Suppressor macrophage treated with lipopolysaccharide for 1 hour (primary cell): ENCODE results near the gene GHITM.
A peak's percentile ranks its signal among the peaks of the same experiment; 100 is the strongest.
"Not testable (repeated sequence)": the region's sequence is repeated elsewhere in the genome, so short reads cannot be mapped to it uniquely, and the experiment has no call there.

Experiments used
- DNase-seq, 3 donors: peaks; one replicate each; pipeline ENCODE4 v3.0.0-alpha.2; 2020 to 2022

GHITM gene, protein sequence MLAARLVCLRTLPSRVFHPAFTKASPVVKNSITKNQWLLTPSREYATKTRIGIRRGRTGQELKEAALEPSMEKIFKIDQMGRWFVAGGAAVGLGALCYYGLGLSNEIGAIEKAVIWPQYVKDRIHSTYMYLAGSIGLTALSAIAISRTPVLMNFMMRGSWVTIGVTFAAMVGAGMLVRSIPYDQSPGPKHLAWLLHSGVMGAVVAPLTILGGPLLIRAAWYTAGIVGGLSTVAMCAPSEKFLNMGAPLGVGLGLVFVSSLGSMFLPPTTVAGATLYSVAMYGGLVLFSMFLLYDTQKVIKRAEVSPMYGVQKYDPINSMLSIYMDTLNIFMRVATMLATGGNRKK

DNA sequence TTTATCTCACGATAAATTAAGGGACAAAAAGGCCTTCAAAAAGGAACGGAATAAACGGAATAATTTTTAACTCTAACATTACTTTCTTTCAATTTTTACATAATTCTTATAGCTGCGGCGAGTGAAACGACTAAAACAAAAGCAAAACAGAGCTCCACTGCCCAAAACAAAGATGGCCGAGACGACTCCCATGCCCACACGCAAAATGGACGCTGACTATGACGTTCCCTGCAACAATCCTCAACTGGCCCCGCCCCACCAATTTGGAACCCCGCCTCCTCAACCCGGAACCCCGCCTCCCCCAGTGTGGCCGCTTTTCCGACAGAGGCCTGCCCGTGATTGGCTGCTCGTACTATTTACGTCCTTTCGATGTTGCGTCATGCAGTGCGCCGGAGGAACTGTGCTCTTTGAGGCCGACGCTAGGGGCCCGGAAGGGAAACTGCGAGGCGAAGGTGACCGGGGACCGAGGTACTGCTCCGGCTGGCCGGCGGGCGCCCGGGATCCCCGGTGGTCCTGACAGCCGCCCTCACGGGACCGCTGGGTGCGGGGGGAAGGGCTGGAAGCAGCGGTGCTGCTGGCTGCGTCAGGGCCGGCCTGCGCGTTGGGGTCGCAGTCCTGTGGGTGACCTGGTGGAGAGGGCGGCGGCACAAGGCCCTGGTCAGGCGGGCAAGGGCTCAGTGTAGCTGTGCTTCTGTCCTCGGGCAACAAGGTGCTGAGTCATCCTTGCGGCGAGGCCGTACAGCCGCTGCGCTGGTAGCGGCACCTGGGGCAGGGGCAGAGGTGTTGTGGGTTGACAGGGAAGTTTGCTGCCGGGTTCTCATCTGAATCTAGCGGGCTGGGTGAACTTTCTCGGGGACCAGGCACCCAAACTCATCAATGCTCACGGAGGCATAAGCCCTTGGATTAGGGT is at the start of gene GHITM:
GHITM (plus strand) TSS at position 384 of the 910 bp plus-strand sequence. CDS start 1,992 bp downstream, outside the sequence.
- peak; percentile 99 to 100 (median 99) for DNase-seq

DNA sequence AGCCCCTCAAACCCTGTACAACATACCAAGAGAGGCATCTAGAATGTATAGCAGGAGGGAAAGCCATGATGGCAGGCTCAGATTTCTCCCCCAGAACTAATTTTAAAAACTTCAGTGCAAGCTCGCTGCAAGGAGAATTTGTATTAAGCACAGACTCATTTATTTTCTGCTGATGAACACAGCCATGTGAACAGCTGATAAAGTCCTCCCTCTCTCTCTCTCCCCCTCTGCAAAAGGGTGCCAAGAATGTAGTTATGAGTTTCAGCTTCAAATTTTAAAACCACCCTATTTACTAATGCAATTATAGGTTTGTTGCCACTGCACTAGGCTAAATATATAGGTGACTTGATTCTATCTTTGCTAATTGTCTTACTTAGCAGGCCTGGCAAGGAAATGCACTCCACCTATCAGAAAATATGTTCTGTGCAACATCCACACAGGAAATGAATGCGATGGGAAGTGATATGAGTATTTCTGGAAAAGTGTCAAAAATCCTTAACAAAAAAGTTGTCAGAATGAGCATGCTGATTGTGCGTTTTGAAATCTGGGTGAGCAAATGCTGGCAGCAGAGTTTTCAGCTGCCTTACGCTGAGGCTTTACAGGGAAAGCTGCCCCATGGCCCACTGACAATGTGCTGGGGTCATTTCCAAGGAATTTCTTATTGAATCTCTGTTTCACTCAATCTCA is 43.4 kb upstream of the GHITM start:
- no peak for DNase-seq

DNA sequence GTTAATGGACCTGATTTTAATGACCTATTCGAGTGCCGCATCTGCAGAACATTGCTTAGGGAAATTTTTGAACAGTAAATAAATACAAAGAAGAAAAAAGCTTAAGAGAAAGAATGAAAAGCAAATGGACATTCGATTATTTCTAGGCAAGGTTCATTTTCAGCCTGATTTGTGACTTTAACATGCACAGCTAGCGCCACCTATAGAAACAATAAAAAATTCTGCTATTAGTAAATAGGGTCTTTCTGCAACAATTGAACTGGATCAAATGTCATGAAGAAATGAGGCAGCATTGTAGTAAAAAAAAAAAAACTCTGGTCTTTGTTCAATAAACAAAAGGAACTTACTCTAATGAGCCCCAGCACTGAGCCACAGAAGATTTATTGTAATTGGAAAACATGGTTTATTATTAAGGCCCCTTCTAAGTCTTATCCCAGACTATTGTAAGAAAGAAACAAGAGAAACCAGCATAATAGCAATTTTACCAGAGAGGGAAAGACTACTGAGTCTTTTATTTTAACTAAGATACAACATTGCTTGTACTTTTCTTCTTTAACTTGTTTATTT is 41.4 kb upstream of the GHITM start:
- peak; percentile 4 to 25 (median 20) for DNase-seq

DNA sequence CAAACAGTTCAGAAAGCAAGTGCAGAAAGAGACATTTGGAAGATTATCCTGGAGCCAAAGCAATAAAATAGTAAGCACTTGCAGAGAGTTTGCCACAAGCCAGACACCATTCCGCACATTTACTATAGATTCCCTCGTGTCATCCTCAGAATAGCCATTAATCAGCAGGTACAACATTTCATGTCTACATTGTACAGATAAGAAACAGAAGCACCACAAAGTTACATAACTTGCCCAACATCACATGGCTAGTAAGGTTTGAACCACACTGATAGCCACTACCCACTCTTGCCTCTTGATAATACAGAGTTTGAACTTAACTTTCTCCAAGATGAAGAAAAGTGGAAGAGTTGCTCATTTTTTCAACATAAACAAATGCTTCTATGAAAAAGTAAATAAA is 40.6 kb upstream of the GHITM start:
- DNase-seq = no peak

DNA sequence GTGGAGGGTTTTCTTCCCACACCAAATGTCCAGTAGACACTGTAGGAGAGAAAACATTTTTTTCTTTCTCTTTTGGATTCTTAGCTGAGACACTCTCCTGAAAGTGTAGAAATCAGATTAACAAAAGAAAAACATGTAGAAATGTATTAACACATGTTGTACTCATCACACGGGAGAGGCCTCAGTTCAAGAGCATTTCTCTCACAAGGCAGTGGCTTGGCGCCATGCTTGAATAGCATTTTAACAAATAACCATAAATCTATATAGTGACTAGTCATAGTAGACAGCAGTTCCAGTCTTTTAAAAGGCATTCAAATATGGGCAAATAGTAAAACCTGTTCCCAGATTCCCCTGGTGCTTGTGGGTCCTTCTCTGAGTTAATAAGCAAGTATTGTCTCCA is 38.3 kb upstream of the GHITM start:
- DNase-seq = no peak

DNA sequence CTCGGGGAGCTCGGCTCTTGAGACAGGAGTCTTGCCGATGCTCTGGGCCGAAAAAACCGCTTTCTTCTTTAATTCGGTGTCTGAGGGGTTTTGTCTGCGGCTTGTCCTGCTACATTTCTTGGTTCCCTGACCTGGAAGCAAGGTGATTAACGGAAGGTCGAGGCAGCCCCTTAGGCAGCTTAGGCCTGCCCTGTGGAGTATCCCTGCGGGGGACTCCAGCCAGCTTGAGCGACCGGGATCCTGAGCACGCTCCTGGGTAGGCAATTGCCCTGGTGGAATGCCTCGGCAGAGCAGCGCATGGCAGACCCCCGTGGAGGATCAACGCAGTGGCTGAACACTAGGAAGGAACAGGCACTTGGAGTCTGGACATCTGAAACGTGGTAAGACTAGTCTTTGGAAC is 30.5 kb upstream of the GHITM start:
- DNase-seq = no peak

DNA sequence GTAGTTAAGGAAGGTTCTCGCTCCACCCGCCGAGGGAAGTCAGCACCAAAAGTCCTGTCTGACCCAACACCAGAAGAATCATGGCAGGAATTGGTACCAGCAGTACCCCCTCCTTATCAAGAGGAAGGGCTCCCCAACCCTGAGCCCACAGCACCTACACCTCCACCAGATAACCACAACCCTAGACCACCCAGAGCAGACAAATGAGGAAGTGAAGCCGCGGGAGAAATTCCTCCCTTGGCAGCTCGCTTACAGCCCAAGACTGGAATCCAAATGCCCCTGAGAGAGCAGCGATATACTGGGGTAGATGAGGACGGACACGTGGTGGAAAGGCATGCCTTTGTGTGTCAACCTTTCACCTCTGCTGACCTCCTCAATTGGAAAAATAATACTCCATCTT is 29.5 kb upstream of the GHITM start:
- DNase-seq = not testable (repeated sequence)

DNA sequence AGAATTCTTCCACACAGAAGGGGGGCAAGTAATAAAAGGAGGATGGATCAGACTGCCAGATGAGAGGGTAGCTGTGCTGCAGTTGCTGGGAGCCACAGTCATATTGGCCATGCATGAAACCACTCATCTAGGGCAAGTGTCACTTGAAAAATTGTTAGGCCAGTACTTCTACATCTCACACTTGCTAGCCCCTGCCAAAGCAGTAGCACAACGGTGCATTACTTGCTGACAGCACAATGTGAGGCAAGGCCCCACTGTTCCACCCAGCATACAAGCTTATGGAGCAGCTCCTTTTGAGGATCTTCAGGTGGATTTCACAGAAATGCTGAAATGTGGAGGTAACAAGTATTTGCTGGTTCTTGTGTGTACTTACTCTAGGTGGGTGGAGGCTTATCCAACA is 25.8 kb upstream of the GHITM start:
- DNase-seq = not testable (repeated sequence)

DNA sequence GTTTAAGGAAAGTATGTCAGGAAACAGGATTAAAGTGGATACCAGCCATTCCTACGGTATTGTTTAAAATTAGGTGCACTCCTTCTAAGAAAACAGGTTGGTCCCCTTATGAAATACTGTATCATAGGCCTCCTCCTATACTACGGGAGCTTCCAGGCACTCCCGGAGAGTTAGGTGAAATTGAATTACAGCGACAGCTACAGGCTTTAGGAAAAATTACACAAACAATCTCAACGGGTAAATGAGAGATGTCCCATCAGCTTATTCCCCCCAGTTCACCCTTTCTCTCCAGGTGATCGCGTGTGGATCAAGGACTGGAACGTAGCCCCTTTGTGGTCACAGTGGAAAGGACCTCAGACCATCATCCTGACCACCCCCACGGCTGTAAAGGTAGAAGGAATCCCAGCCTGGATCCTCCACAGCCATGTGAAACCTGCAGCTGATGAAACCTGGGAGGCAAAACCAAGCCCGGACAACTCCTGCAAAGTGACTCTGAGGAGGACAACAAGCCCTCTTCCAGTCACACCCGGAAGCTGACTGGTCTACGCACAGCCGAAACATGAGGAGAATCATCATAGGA is 25.1 kb upstream of the GHITM start:
- no peak for DNase-seq

DNA sequence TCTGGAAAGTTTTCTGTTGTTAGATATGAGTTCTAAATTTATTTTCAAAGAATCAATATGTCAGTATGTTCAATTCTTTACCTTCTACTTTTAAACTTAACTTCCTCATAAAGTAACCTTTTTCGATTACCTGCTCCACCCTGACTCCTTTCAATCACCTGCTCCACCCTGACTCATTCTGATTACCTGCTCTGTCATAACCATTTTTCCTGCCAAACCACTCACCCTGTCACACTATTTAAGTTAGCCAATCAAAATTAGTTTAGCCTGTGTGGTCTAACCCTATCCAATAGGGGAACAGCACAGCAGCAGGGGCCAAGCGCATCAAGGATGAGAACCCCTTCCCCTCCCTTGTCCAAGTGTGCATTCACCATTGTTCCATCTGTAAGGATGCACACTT is 22.1 kb upstream of the GHITM start:
- DNase-seq = not testable (repeated sequence)

DNA sequence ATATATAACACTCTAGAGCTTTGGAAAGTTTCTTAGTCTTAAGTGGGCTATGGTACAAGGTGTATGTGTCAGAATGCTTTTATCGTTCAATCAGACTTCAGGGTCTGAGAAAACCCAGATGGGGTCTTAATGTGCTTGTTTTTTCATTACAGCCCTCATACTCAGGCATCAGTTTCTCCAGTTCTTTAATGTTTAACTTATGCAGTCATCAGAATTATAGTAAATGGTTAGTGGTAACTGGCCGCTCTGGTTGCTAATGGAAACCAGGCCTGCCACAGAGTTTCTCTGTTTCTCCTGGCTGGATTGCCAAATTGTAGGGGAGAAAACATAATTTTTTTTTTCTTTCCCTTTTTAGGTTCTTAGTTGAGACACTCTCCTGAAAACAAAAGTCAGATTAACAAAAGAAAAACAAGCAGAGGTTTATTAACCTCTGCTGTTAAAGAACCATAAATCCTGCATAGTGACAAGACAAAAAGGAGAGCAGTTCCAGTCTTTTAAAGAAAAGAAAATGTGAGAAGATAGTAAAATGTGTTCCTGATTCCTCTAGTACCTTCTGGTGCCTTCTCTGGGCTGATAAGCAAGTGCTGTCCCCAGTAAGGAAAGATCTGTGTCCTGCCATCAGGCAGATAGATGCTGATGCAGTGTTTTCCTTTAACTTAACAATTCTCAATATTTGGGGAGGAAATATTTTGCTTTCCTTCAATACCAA is 21.5 kb upstream of the GHITM start:
- no peak for DNase-seq

DNA sequence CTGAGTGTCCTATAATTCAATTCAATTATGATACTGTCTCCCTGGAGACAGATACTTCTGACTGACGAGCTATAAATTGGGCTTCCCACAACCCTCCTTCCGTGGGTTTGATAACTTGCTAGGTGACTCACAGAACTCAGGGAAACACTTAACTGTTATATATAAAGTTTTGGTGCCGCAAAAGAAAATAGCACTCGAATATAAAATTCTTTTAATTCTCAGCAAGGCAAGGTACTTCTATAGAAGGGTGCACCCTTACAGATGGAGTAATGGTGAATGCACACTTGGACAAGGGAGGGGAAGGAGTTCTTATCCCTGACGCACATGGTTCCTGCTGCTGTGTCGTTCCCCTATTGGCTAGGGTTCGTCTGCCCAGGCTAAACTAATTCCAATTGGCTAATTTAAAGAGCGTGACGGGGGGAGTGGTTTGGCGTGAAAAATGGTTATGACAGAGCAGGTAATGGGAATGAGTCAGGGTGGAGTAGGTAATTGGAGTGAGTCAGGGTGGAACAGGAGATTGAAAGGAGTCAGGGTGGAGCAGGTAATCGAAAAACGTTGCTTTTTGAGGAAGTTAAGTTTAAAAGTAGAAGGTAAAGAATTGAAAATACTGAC is 20.8 kb upstream of the GHITM start:
- no peak for DNase-seq

DNA sequence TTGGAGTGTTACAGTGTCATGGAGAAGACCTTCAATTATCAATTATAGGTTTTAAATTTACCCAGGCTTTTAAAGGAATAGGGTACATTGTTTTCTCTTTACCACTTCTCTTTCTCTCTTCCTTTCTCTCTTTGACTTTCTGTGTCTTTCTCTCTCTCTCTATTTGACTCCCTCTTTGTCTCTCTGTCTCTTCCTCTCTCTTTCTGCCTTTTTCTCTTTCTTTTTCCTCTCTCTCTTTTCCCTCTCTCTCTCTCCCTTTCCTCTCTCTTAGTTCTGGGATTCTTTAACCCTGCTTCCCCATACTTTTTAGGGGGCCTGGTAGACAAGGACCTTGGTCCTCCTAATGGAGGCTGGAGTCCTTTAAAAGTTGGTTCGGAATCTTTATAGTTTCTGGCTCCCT is 15.9 kb upstream of the GHITM start:
- DNase-seq = no peak

DNA sequence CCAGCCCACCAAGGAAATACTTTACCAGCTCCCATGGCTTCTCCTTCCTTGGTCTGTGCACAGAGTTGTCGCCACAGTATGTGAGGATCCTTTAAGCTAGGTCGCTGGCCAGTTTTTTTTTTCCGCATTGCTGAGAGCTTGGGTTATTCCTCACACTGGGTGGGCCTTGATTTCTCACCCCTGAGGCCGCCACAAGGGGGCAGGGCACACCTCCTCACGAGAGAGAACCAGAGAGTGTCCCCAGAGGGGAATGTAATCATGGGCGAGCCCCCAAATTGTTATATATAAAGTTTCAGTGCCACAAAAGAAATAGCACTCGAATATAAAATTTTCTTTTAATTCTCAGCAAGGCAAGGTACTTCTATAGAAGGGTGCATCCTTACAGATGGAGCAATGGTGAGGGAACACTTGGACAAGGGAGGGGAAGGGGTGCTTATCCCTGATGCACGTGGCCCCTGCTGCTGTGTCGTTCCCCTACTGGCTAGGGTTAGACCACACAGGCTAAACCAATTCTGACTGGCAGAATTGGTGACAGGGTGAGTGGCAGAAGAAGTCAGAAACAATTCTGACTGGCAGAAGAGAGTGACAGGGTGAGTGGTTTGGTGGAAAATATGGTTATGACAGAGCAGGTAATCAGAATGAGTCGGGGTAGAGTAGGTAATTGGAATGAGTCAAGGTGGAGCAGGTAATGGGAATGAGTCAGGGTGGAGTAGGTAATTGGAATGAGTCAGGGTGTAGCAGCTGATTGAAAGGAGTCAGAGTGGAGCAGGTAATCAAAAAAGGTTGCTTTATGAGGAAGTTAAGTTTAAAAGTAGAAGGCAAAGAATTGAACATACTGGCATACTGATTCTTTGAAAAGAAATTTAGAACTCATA is 13.2 kb upstream of the GHITM start:
- not testable (repeated sequence) for DNase-seq

DNA sequence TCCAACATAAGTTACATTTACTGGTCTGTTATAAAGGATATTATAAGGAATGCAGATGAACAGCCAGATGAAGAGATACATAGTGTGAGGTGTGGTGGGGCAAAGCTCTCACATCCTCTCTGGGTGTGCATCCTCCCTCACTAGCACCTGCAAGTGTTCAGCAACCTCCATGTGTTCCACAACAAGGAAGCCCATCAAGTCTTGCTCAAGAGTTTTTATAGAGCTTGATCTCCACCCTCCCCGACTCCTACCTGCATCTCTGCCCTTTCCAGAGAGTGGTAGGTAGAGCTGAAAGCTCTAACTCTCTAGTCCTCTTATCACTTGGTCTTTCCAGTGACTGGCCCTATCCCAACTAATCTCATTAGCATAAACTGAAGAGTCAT is 12.5 kb upstream of the GHITM start:
- no peak for DNase-seq

DNA sequence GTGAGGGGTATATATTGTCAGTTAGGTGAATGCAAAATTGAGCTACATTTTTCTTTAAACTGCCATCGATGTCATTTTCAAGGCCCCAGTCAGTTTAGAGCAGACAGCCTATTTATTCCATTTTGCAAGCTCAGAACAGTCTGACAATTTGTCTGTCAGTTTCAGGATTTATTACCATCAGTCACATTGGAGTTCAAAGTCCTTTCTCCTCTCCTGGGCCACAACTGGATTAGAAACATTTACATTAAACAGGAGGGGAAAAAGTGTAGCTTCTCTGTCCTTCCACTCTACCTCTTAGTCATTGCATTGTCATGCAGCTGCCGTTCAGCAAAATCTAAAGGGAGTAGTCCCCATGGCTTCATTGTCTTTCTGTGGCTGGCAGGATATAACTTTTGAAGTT is 3.5 kb upstream of the GHITM start:
- no peak for DNase-seq

DNA sequence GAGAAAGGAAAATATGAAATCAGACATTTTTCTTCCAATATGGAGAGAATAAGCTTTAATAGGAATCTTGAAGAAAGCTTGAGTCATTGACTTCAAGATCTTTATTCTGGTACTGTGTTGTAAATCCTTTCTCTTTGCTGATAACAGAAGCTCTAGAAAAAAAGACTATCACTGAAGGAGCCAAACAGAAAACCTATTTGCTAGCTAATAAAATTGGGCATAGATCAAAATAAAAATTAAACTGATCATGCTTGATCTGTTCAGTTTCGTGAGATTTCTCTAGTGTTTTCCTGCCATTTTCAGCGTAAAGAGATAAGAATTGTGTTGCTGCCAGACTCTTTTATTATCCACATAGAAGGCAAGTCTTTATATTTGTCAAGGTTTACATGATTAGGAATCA is 1.5 kb upstream of the GHITM start:
- no peak for DNase-seq

DNA sequence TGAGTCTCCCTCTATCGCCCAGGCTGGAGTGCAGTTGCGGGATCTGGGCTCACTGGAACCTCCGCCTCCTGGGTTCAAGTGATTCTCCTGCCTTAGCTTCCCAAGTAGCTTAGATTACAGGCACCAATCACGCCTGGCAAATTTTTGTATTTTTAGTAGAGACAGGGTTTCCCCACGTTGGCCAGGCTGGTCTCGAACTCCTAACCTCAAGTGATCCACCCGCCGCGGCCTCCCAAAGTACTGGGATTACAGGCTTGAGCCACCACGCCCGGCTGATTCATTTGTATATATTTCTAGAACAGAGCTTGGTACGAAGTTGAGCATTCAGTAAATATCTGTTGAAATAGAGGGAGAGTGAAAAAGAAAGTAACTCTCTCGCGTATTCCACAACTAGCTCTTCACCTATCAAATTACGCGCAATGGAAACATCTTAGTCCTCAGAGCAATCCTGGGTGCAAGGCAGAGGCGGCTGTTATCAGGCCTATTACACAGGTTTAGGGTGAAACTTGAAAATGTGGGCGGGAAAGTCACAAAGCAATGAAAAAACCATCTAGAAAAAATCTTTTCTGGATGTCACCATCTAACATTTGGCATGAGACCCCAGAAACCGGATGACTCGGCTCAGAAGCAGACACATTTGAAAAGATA is 707 bp upstream of the GHITM start:
- peak in 1 of 3 donors; percentile 21 for DNase-seq

DNA sequence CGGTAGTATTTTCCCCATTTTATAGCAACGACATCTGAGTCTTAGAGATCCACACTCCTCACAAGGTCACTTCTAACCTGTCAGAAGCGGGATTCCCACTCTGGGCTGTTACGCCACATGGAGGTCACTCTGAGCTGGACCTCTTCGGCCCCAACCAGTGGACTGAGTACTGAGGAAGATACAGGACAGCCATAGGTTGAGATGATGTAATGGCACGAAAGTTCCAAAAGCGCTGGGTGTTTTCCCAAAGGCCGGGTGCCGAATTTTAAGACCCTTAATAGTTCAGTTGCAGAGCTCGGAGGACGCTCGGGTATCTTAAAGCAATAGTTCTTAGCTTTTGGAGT is 699 bp downstream of the GHITM start:
- peak; percentile 53 to 75 (median 54) for DNase-seq

DNA sequence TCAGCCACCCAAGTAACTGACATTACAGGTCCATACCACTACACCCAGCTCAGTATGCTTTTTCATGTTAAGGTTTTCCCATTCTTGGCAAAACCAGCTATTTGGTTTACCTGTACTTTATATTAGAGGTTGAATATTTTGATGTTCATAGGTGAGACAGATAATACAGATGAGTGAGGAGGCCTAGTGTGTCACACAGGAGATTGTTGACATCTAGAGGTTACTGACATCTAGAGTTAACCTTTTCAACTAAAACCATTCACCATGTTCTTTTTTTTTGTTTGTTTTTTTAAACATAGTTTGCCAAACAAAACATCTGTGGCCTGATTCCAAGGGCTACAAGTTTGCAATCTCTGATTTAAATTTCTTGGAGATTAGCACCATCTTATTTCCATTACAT is 8.0 kb downstream of the GHITM start:
- no peak for DNase-seq
